ENCODE measurements around the gene FKBP5. TPM values are rescaled to one million over a fixed set of nuclear protein-coding genes. Genes with fewer than 3 reads are reported as not detected.
"Not testable (repeated sequence)": the region's sequence is repeated elsewhere in the genome, so short reads cannot be mapped to it uniquely, and the experiment has no call there.

The FKBP5 gene
- total RNA-seq, 1 donor from 2014 or later: 4.6 TPM

- no peaks in the 10 kb centered on the region for H3K79me2 ChIP-seq (ENCODE audit: insufficient read depth, low read length)
- DNase-seq (ENCODE audit: low read depth) (no peak), FAIRE-seq (no peak)
- no peak overlapping the region for H2AFZ ChIP-seq (ENCODE audit: low read depth, low read length)
- TF ChIP-seq, protein P1, sequence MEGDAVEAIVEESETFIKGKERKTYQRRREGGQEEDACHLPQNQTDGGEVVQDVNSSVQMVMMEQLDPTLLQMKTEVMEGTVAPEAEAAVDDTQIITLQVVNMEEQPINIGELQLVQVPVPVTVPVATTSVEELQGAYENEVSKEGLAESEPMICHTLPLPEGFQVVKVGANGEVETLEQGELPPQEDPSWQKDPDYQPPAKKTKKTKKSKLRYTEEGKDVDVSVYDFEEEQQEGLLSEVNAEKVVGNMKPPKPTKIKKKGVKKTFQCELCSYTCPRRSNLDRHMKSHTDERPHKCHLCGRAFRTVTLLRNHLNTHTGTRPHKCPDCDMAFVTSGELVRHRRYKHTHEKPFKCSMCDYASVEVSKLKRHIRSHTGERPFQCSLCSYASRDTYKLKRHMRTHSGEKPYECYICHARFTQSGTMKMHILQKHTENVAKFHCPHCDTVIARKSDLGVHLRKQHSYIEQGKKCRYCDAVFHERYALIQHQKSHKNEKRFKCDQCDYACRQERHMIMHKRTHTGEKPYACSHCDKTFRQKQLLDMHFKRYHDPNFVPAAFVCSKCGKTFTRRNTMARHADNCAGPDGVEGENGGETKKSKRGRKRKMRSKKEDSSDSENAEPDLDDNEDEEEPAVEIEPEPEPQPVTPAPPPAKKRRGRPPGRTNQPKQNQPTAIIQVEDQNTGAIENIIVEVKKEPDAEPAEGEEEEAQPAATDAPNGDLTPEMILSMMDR (IDR thresholded peaks at IDR 0.05; ENCODE audit: insufficient read depth, low read depth, low read length): no peak
- TF ChIP-seq EZH2 (IDR thresholded peaks at IDR 0.05; ENCODE audit: insufficient read depth, low read length): no peak
- no peaks in the 10 kb centered on the region for H3K27me3 Mint-ChIP-seq (ENCODE audit: low read depth, unreplicated experiment)
- no peaks in the 10 kb centered on the region for H4K20me1 ChIP-seq (ENCODE audit: insufficient read depth, low read length)
- H3K4me2 ChIP-seq (ENCODE audit: low read length): peak overlapping the region; percentile 77
- H3K4me1 Mint-ChIP-seq (ENCODE audit: low read depth, unreplicated experiment): peaks cover 37% of the 10 kb centered on the region
- no peaks in the 10 kb centered on the region for H3K9me3 Mint-ChIP-seq (ENCODE audit: unreplicated experiment)
- H3K27ac ChIP-seq (ENCODE audit: low read depth, low read length): peak overlapping the region; percentile 59
- no peak overlapping the region for H3K4me3 Mint-ChIP-seq (ENCODE audit: unreplicated experiment)
- H3K36me3 ChIP-seq (ENCODE audit: insufficient read depth, low read length): no peaks in the 10 kb centered on the region
- H3K9ac ChIP-seq (ENCODE audit: low read length): peak overlapping the region; percentile 49
- H3K27ac Mint-ChIP-seq (ENCODE audit: unreplicated experiment): no peak overlapping the region
- no peaks in the 10 kb centered on the region for H3K9me3 ChIP-seq (ENCODE audit: insufficient read depth, low read depth, low read length)
- no peak overlapping the region for H3K4me3 ChIP-seq (ENCODE audit: insufficient read depth, low read depth, low read length)
- H3K4me1 ChIP-seq (ENCODE audit: insufficient read depth, low read length): peaks cover 47% of the 10 kb centered on the region
- H3K36me3 Mint-ChIP-seq (ENCODE audit: low read depth, unreplicated experiment): no peaks in the 10 kb centered on the region
- H3K27me3 ChIP-seq (ENCODE audit: insufficient read depth, low read length): no peaks in the 10 kb centered on the region
Measured at GRCh38 chr6:35600659-35601125, 88.0 kb downstream of the FKBP5 start.

DNA sequence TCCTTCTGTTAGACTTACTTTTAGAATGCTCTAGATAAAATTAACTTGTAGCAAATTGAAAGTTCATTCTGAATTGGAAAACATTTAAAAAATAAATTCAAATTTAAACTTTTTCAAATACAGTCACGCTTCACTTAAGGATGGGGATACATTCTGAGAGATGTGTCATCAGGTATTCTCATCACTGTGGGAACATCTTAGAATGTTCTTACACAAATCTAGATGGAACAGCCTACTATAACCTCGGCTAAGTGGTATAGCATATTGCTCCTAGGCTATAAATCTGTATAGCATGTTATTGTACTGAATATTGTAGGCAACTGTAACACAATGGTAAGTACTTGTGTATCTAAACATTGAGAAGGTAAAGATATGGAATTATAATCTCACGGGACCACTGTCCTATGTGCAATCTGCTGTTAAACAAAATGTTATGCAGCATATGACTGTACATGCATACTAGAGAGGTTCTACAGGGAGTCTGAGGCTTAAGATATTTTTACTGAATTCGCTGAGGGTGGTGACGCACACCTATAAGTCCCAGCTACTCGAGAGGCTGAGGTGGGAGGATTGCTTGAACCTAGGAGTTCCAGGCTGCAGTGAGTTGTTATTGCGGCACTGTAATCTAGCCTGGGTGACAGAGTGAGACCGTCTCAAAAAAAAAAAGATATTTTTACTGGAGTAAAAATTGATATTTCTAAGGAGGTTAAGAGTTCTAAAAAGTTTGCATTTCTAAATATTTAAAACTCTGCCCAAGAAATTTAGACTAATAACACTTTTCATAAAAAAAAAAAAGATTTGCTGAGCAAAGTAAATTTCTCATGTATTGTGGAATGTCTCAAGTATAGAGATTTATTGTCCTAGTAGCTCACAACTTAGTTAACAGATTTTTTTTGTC is 88.7 kb downstream of the FKBP5 start:
- FAIRE-seq: no peak
- TF ChIP-seq, protein P1 (IDR thresholded peaks at IDR 0.05; ENCODE audit: insufficient read depth, low read depth, low read length): no peak
- TF ChIP-seq EZH2 (IDR thresholded peaks at IDR 0.05; ENCODE audit: insufficient read depth, low read length): no peak
- no peaks in the 10 kb centered on the region for H3K36me3 ChIP-seq (ENCODE audit: insufficient read depth, low read length)
- Mint-ChIP-seq H3K27ac (ENCODE audit: unreplicated experiment) (no peak overlapping the region), H3K4me3 (ENCODE audit: unreplicated experiment) (no peak overlapping the region), H3K9me3 (ENCODE audit: unreplicated experiment) (no peaks in the 10 kb centered on the region), H3K4me1 (ENCODE audit: low read depth, unreplicated experiment) (peaks cover 37% of the 10 kb centered on the region), H3K27me3 (ENCODE audit: low read depth, unreplicated experiment) (no peaks in the 10 kb centered on the region), H3K36me3 (ENCODE audit: low read depth, unreplicated experiment) (no peaks in the 10 kb centered on the region)
- no peak overlapping the region for H3K27ac ChIP-seq (ENCODE audit: low read depth, low read length)
- H3K27me3 ChIP-seq (ENCODE audit: insufficient read depth, low read length): no peaks in the 10 kb centered on the region
- peaks cover 43% of the 10 kb centered on the region for H3K4me1 ChIP-seq (ENCODE audit: insufficient read depth, low read length)
- H3K4me2 ChIP-seq (ENCODE audit: low read length): no peak overlapping the region
- H2AFZ ChIP-seq (ENCODE audit: low read depth, low read length): no peak overlapping the region
- no peak overlapping the region for H3K4me3 ChIP-seq (ENCODE audit: insufficient read depth, low read depth, low read length)
- no peak overlapping the region for H3K9ac ChIP-seq (ENCODE audit: low read length)
- no peaks in the 10 kb centered on the region for H3K9me3 ChIP-seq (ENCODE audit: insufficient read depth, low read depth, low read length)
- H4K20me1 ChIP-seq (ENCODE audit: insufficient read depth, low read length): no peaks in the 10 kb centered on the region
- DNase-seq (ENCODE audit: low read depth): no peak
- no peaks in the 10 kb centered on the region for H3K79me2 ChIP-seq (ENCODE audit: insufficient read depth, low read length)

DNA sequence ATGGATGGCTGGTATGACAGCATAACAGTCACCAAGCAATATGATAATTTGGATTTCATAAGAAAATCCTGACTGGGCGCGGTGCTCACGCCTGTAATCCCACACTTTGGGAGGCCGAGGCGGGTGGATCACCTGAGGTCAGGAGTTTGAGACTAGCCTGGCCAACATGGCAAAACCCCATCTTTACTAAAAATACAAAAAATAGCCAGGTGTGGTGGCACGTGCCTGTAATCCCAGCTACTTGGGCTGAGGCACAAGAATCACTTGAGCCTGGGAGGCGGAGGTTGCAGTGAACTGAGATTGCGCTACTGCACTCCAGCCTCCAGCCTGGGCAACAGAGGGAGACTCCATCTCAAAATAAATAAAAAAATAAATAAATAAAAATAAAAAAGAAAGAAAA is 90.1 kb downstream of the FKBP5 start:
- H3K4me1 Mint-ChIP-seq (ENCODE audit: low read depth, unreplicated experiment): peaks cover 37% of the 10 kb centered on the region
- not testable (repeated sequence) for H3K36me3 ChIP-seq (ENCODE audit: insufficient read depth, low read length); DNase-seq (ENCODE audit: low read depth)

More for the DNA sequence above, 90.1 kb downstream of the FKBP5 start:
- not testable (repeated sequence) for H3K9me3 Mint-ChIP-seq (ENCODE audit: unreplicated experiment); H3K4me3 ChIP-seq (ENCODE audit: insufficient read depth, low read depth, low read length); H3K27ac ChIP-seq (ENCODE audit: low read depth, low read length); H3K79me2 ChIP-seq (ENCODE audit: insufficient read depth, low read length); H3K4me3 Mint-ChIP-seq (ENCODE audit: unreplicated experiment); H3K27me3 ChIP-seq (ENCODE audit: insufficient read depth, low read length); H3K9ac ChIP-seq (ENCODE audit: low read length); H4K20me1 ChIP-seq (ENCODE audit: insufficient read depth, low read length); FAIRE-seq; H3K36me3 Mint-ChIP-seq (ENCODE audit: low read depth, unreplicated experiment); H3K4me2 ChIP-seq (ENCODE audit: low read length); H3K27ac Mint-ChIP-seq (ENCODE audit: unreplicated experiment); H3K9me3 ChIP-seq (ENCODE audit: insufficient read depth, low read depth, low read length); H3K27me3 Mint-ChIP-seq (ENCODE audit: low read depth, unreplicated experiment); H2AFZ ChIP-seq (ENCODE audit: low read depth, low read length)
- peaks cover 43% of the 10 kb centered on the region for H3K4me1 ChIP-seq (ENCODE audit: insufficient read depth, low read length)

All from astrocyte (in vitro differentiated cells and primary cell).